ENCODE measurements around the gene RAB7B. TPM values are rescaled to one million over a fixed set of nuclear protein-coding genes. Genes with fewer than 3 reads are reported as not detected.

RAB7B gene
- total and polyA plus RNA-seq, 5 donors, result 1.6 to 6.0 (median 3.9) TPM

- WGBS, result 99% methylated on average over 7 of the region's 7 CpGs
- peaks cover 2% of the 10 kb centered on the region for H3K4me1 ChIP-seq (ENCODE audit: control insufficient read depth, insufficient read depth, low read length)
- no peaks in the 10 kb centered on the region for H3K27me3 ChIP-seq (ENCODE audit: control insufficient read depth, insufficient read depth)
- H3K4me3 ChIP-seq (ENCODE audit: low read length), result no peak overlapping the region
- H3K27ac ChIP-seq (ENCODE audit: low read length), result no peak overlapping the region
- H3K9me3 ChIP-seq (ENCODE audit: control insufficient read depth, low read length), result no peaks in the 10 kb centered on the region
- DNase-seq, result no peak
- intact Hi-C loops (cut with DNase I), result no loop called here
- no peak for ATAC-seq
These were observed 68.4 kb downstream of the RAB7B start for GRCh38 chr1:205934788-205935187.

- ATAC-seq, result no peak
- WGBS, result 64% methylated on average over 7 of the region's 7 CpGs
- H3K4me3 ChIP-seq (ENCODE audit: low read length), result no peak overlapping the region
- no peaks in the 10 kb centered on the region for H3K27me3 ChIP-seq (ENCODE audit: control insufficient read depth, insufficient read depth)
- intact Hi-C loops (cut with DNase I), result no loop called here
- H3K4me1 ChIP-seq (ENCODE audit: control insufficient read depth, insufficient read depth, low read length), result peaks cover 2% of the 10 kb centered on the region
- no peaks in the 10 kb centered on the region for H3K9me3 ChIP-seq (ENCODE audit: control insufficient read depth, low read length)
- no peak overlapping the region for H3K27ac ChIP-seq (ENCODE audit: low read length)
- no peak for DNase-seq
These were observed 69.2 kb downstream of the RAB7B start for GRCh38 chr1:205933671-205934618.

DNA sequence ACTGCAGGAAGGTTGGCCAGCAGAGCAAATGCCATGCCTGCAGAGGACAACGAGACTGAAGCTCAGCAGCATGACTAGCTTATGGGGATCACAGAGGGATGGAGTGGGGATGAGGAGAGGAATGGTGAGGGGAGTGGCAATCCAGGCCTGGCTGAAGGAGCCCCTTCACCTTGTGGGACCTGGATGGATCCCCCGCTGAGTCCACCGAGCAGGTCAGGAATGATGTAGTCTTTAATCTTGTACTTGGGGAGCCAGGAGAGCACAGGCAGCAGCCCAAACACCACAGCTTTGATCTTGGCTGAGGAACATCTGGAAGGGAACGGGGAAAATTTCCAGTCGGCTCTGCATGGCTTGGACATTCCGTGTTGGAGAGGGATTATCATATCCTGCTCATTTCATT is 70.4 kb downstream of the RAB7B start:
- intact Hi-C loops (cut with DNase I), result no loop called here
- DNase-seq (no peak), ATAC-seq (no peak)
- Histone ChIP-seq H3K4me1 (ENCODE audit: control insufficient read depth, insufficient read depth, low read length) (peaks cover 2% of the 10 kb centered on the region), H3K9me3 (ENCODE audit: control insufficient read depth, low read length) (no peaks in the 10 kb centered on the region), H3K27me3 (ENCODE audit: control insufficient read depth, insufficient read depth) (no peaks in the 10 kb centered on the region), H3K4me3 (ENCODE audit: low read length) (no peak overlapping the region), H3K27ac (ENCODE audit: low read length) (no peak overlapping the region)
- 63% methylated on average over 6 of the region's 6 CpGs for WGBS

DNA sequence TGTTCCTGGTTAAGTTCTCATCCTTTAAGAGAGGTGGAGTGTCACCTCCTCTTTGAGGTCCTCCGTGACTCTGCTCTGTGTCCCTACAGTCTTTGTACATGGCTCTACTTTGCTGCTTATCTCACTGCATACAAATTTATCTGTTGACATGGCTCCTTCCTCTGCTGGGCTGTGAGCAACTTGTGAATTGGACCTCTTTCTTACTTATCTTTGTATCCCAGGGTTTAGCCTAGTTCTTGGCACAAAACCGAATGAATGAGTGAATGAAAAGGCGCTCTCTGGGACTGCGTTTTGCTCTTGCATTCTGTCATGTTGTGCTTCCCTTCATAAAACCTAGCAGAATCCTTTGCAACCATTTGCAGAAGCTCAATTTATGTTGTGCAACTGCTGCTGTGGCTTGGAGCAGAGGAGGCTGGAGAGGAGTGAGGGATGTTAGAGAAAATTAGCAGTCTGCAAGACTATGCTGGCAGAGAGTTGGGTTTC is 72.4 kb downstream of the RAB7B start:
- Histone ChIP-seq H3K4me1 (ENCODE audit: control insufficient read depth, insufficient read depth, low read length) (peaks cover 2% of the 10 kb centered on the region), H3K27ac (ENCODE audit: low read length) (no peak overlapping the region), H3K9me3 (ENCODE audit: control insufficient read depth, low read length) (no peaks in the 10 kb centered on the region), H3K4me3 (ENCODE audit: low read length) (no peak overlapping the region), H3K27me3 (ENCODE audit: control insufficient read depth, insufficient read depth) (no peaks in the 10 kb centered on the region)
- peak in 1 of 2 donors; percentile 18 for ATAC-seq
- intact Hi-C loops (cut with DNase I), result no loop called here
- WGBS, result 35% methylated on average over 4 of the region's 4 CpGs
- no peak for DNase-seq

- H3K27me3 ChIP-seq (ENCODE audit: control insufficient read depth, insufficient read depth), result no peaks in the 10 kb centered on the region
- intact Hi-C loops (cut with DNase I), result no loop called here
- no peaks in the 10 kb centered on the region for H3K9me3 ChIP-seq (ENCODE audit: control insufficient read depth, low read length)
- peaks cover 2% of the 10 kb centered on the region for H3K4me1 ChIP-seq (ENCODE audit: control insufficient read depth, insufficient read depth, low read length)
- no peak overlapping the region for H3K27ac ChIP-seq (ENCODE audit: low read length)
- H3K4me3 ChIP-seq (ENCODE audit: low read length), result no peak overlapping the region
- ATAC-seq, result no peak
- DNase-seq, result no peak
- WGBS, result 98% methylated on average over 1 of the region's 1 CpG
These were observed 73.0 kb downstream of the RAB7B start for GRCh38 chr1:205930195-205930577.

- WGBS, result 93% methylated on average over 19 of the region's 19 CpGs
- no peak for ATAC-seq
- no peak overlapping the region for H3K27ac ChIP-seq (ENCODE audit: low read length)
- no peak overlapping the region for H3K4me3 ChIP-seq (ENCODE audit: low read length)
- DNase-seq, result no peak
- H3K4me1 ChIP-seq (ENCODE audit: control insufficient read depth, insufficient read depth, low read length), result peaks cover 2% of the 10 kb centered on the region
- H3K9me3 ChIP-seq (ENCODE audit: control insufficient read depth, low read length), result no peaks in the 10 kb centered on the region
- H3K27me3 ChIP-seq (ENCODE audit: control insufficient read depth, insufficient read depth), result no peaks in the 10 kb centered on the region
- intact Hi-C loops (cut with DNase I), result loop anchor here in 1 of 4 donors (10.0 kb wide), 1 partner anchor 175 kb away; no protein-coding TSS in a partner anchor
These were observed 73.5 kb downstream of the RAB7B start for GRCh38 chr1:205929496-205930194.

GRCh38 chr1:205928317-205928716 is 74.9 kb downstream of the RAB7B start:
- no peaks in the 10 kb centered on the region for H3K27me3 ChIP-seq (ENCODE audit: control insufficient read depth, insufficient read depth)
- DNase-seq, result no peak
- H3K9me3 ChIP-seq (ENCODE audit: control insufficient read depth, low read length), result no peaks in the 10 kb centered on the region
- peaks cover 2% of the 10 kb centered on the region for H3K4me1 ChIP-seq (ENCODE audit: control insufficient read depth, insufficient read depth, low read length)
- H3K27ac ChIP-seq (ENCODE audit: low read length), result no peak overlapping the region
- intact Hi-C loops (cut with DNase I), result loop anchor here in 1 of 4 donors (10.0 kb wide), 1 partner anchor 176 kb away; no protein-coding TSS in a partner anchor
- no peak overlapping the region for H3K4me3 ChIP-seq (ENCODE audit: low read length)
- WGBS, result 88% methylated on average over 5 of the region's 5 CpGs
- no peak for ATAC-seq

- H3K4me1 ChIP-seq (ENCODE audit: control insufficient read depth, insufficient read depth, low read length), result peaks cover 2% of the 10 kb centered on the region
- H3K27ac ChIP-seq (ENCODE audit: low read length), result no peak overlapping the region
- ATAC-seq, result no peak
- H3K27me3 ChIP-seq (ENCODE audit: control insufficient read depth, insufficient read depth), result no peaks in the 10 kb centered on the region
- no peak for DNase-seq
- H3K4me3 ChIP-seq (ENCODE audit: low read length), result no peak overlapping the region
- intact Hi-C loops (cut with DNase I), result loop anchor here in 1 of 4 donors (10.0 kb wide), 1 partner anchor 177 kb away; no protein-coding TSS in a partner anchor
- WGBS, result 95% methylated on average over 12 of the region's 12 CpGs
- H3K9me3 ChIP-seq (ENCODE audit: control insufficient read depth, low read length), result no peaks in the 10 kb centered on the region
These were observed 75.5 kb downstream of the RAB7B start for GRCh38 chr1:205927676-205928075.

GRCh38 chr1:205927247-205927646 is 75.9 kb downstream of the RAB7B start:
- no peak overlapping the region for H3K4me3 ChIP-seq (ENCODE audit: low read length)
- 95% methylated on average over 6 of the region's 6 CpGs for WGBS
- ATAC-seq (no peak), DNase-seq (no peak)
- H3K27me3 ChIP-seq (ENCODE audit: control insufficient read depth, insufficient read depth), result no peaks in the 10 kb centered on the region
- H3K27ac ChIP-seq (ENCODE audit: low read length), result no peak overlapping the region
- H3K4me1 ChIP-seq (ENCODE audit: control insufficient read depth, insufficient read depth, low read length), result peaks cover 2% of the 10 kb centered on the region
- H3K9me3 ChIP-seq (ENCODE audit: control insufficient read depth, low read length), result no peaks in the 10 kb centered on the region
- intact Hi-C loops (cut with DNase I), result loop anchor here in 1 of 4 donors (10.0 kb wide), 1 partner anchor 178 kb away; no protein-coding TSS in a partner anchor

Measured in right cardiac atrium (tissue), 5 donors.